Measurements from ENCODE around the gene SPAG16.
"Not testable (repeated sequence)": the region's sequence is repeated elsewhere in the genome, so short reads cannot be mapped to it uniquely, and the experiment has no call there.

Gene SPAG16

GRCh38 chr2:213288913-213289700 is 4.8 kb downstream of the SPAG16 start:
- Mint-ChIP-seq H3K4me1 (peaks cover 27% of the 10 kb centered on the region), H3K9me3 (no peaks in the 10 kb centered on the region), H3K27me3 (no peaks in the 10 kb centered on the region), H3K4me3 (no peak overlapping the region), H3K27ac (no peak overlapping the region)
- DNase-seq (no peak), ATAC-seq (no peak)

DNA sequence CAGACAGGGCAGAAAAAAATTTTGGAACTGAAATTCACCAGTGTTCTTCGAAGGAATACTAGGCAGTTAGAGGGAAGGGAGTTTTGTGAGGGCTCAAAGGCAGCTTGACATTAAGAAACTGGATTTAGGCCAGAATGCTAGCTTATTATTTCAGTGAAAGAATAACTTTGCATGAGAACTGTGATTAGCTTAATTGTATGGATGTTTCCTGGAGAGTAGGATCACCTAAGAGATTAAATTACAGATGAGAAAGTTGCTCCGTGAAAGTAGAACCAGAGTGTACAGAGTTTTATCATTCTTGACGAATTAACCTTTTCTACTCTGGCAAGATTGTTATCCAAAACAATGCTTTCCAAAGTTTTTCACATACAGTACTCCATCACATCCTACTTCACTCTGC is 6.2 kb downstream of the SPAG16 start:
- no peaks in the 10 kb centered on the region for H3K27me3 Mint-ChIP-seq
- DNase-seq (no peak), ATAC-seq (no peak)
- H3K4me3 Mint-ChIP-seq: no peak overlapping the region
- peaks cover 15% of the 10 kb centered on the region for H3K4me1 Mint-ChIP-seq
- no peak overlapping the region for H3K27ac Mint-ChIP-seq
- no peaks in the 10 kb centered on the region for H3K9me3 Mint-ChIP-seq

- no peaks in the 10 kb centered on the region for H3K4me1 Mint-ChIP-seq
- H3K9me3 Mint-ChIP-seq: no peaks in the 10 kb centered on the region
- no peaks in the 10 kb centered on the region for H3K27me3 Mint-ChIP-seq
- H3K27ac Mint-ChIP-seq: no peak overlapping the region
- ATAC-seq: no peak
- DNase-seq: no peak
- no peak overlapping the region for H3K4me3 Mint-ChIP-seq
Measured at GRCh38 chr2:213296270-213296669, 12.0 kb downstream of the SPAG16 start.

GRCh38 chr2:213306316-213306942 is 22.2 kb downstream of the SPAG16 start:
- H3K4me1 Mint-ChIP-seq: no peaks in the 10 kb centered on the region
- no peak for ATAC-seq
- H3K27me3 Mint-ChIP-seq: no peaks in the 10 kb centered on the region
- H3K27ac Mint-ChIP-seq: no peak overlapping the region
- H3K4me3 Mint-ChIP-seq: no peak overlapping the region
- no peak for DNase-seq
- peaks cover 24 to 26% of the 10 kb centered on the region in 2 donors for H3K9me3 Mint-ChIP-seq

DNA sequence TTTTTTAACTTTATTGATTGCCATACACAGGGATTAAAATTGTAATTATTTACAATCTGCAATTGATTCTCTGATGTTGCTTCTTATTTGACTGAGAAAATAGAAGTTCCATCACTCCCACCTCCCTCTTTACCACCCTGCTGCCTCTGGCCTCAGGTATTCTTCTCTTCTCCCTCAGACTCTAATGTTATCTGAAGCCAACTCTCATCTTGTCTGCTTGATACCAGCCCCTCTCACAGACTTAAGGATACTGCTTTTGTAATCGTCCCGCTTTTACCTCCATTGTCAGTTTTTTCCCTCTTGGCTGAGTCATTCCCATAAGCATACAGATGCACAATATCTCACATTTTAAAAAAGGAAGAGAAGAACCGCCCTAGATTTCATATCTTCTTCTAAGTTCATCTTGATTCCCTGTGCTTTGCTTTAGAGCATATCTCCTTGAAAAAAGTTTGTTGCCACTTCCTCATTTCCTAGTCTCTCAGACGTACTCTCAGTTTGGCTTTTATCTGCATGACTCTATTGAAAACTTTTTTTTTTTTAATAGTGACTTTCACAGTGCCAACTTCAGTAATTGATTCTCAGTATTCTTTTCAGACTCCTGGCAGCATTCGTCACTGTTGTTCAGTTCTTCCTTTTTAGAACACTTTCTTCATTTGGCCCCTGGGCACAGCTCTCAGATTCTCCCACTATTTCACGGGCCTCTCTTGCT is 31.1 kb downstream of the SPAG16 start:
- Mint-ChIP-seq H3K27ac (no peak overlapping the region), H3K27me3 (no peaks in the 10 kb centered on the region)
- no peak for DNase-seq

GRCh38 chr2:213316001-213316735 is 31.9 kb downstream of the SPAG16 start:
- no peaks in the 10 kb centered on the region for H3K27me3 Mint-ChIP-seq
- H3K4me3 Mint-ChIP-seq: no peak overlapping the region
- no peaks in the 10 kb centered on the region for H3K4me1 Mint-ChIP-seq
- peaks cover 0 to 5% of the 10 kb centered on the region in 2 donors for H3K9me3 Mint-ChIP-seq
- DNase-seq (no peak), ATAC-seq (no peak)
- H3K27ac Mint-ChIP-seq: no peak overlapping the region

More for the DNA sequence above, 31.1 kb downstream of the SPAG16 start:
- no peak overlapping the region for H3K4me3 Mint-ChIP-seq
- no peaks in the 10 kb centered on the region for H3K4me1 Mint-ChIP-seq
- H3K9me3 Mint-ChIP-seq: peaks cover 0 to 5% of the 10 kb centered on the region in 2 donors
- no peak for ATAC-seq

- Mint-ChIP-seq H3K9me3 (peaks cover 0 to 11% of the 10 kb centered on the region in 2 donors), H3K4me1 (no peaks in the 10 kb centered on the region), H3K27ac (no peak overlapping the region), H3K4me3 (no peak overlapping the region), H3K27me3 (no peaks in the 10 kb centered on the region)
- ATAC-seq (no peak), DNase-seq (no peak)
Measured at GRCh38 chr2:213317929-213318328, 33.7 kb downstream of the SPAG16 start.

- H3K27ac Mint-ChIP-seq: no peak overlapping the region
- H3K4me3 Mint-ChIP-seq: no peak overlapping the region
- H3K27me3 Mint-ChIP-seq: no peaks in the 10 kb centered on the region
- H3K9me3 Mint-ChIP-seq: peaks cover 0 to 11% of the 10 kb centered on the region in 2 donors
- no peak for DNase-seq
- ATAC-seq: no peak
- H3K4me1 Mint-ChIP-seq: no peaks in the 10 kb centered on the region
Measured at GRCh38 chr2:213320604-213321003, 36.3 kb downstream of the SPAG16 start.

GRCh38 chr2:213336253-213336770 is 52.0 kb downstream of the SPAG16 start:
- H3K4me3 Mint-ChIP-seq: no peak overlapping the region
- ATAC-seq: no peak
- peaks cover 46 to 60% of the 10 kb centered on the region in 2 donors for H3K9me3 Mint-ChIP-seq
- no peak for DNase-seq
- H3K27ac Mint-ChIP-seq: no peak overlapping the region
- no peaks in the 10 kb centered on the region for H3K4me1 Mint-ChIP-seq
- no peaks in the 10 kb centered on the region for H3K27me3 Mint-ChIP-seq

DNA sequence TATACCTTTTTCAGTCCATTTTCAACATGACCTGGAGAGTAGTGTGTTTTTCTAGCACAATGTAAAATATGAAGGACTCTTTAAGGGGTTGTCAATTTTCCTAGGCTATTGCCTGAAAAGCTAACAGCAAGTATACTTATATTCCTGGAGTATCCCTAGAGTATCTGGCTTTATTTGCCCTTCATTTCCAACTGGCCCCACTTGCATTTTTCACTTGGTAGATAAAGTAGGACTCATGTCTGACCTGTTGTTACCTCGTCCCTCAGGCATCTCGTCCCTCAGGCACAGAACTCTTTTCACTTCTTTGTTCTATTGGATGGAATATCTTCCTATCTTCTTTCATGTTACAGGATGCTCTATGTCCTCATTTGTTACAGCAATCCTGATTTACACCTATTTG is 69.2 kb downstream of the SPAG16 start:
- DNase-seq (no peak), ATAC-seq (no peak)
- Mint-ChIP-seq H3K9me3 (peaks cover 24 to 29% of the 10 kb centered on the region in 2 donors), H3K4me3 (no peak overlapping the region), H3K4me1 (no peaks in the 10 kb centered on the region), H3K27me3 (no peaks in the 10 kb centered on the region), H3K27ac (no peak overlapping the region)

- Mint-ChIP-seq H3K9me3 (no peaks in the 10 kb centered on the region), H3K4me3 (no peak overlapping the region), H3K4me1 (no peaks in the 10 kb centered on the region), H3K27me3 (no peaks in the 10 kb centered on the region), H3K27ac (no peak overlapping the region)
- no peak for ATAC-seq
- no peak for DNase-seq
Measured at GRCh38 chr2:213376644-213377043, 92.4 kb downstream of the SPAG16 start.

GRCh38 chr2:213407027-213407426 is 122.8 kb downstream of the SPAG16 start:
- peak overlapping the region in 1 of 2 donors; percentile 40 for H3K27ac Mint-ChIP-seq
- not testable (repeated sequence) for H3K27me3 Mint-ChIP-seq, H3K4me3 Mint-ChIP-seq, H3K4me1 Mint-ChIP-seq, DNase-seq, H3K9me3 Mint-ChIP-seq, ATAC-seq

GRCh38 chr2:213408426-213409070 is 124.3 kb downstream of the SPAG16 start:
- not testable (repeated sequence) for DNase-seq, H3K27me3 Mint-ChIP-seq, H3K27ac Mint-ChIP-seq, H3K4me3 Mint-ChIP-seq, H3K4me1 Mint-ChIP-seq, H3K9me3 Mint-ChIP-seq, ATAC-seq

DNA sequence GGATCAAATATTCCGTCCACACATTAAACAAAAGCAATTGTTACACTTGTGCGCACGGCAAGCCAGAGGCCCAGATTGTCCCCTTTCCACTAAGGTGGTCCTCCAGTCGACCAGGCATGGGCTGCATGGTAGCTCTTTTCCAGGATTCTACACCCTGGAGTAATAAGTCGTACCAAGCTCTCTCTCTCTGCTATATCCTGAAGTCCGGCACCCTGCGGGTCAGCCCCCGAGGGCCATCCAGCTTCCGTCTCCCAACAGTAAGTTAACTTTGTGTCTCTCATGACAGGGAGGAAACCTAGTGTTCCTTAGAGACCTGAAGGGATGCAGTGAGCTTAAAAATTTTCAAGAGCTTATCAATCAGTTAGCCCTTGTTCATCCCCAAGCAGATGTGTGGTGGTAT is 126.4 kb downstream of the SPAG16 start:
- H3K27ac Mint-ChIP-seq, H3K27me3 Mint-ChIP-seq, ATAC-seq, DNase-seq, H3K4me1 Mint-ChIP-seq, H3K9me3 Mint-ChIP-seq, H3K4me3 Mint-ChIP-seq: not testable (repeated sequence)
